ENCODE data around the gene DUSP8.
"Not testable (repeated sequence)": the region's sequence is repeated elsewhere in the genome, so short reads cannot be mapped to it uniquely, and the experiment has no call there.

The DUSP8 gene

GRCh38 chr11:1572197-1573076 is at the start of gene DUSP8:
Gene DUSP8, minus strand, starts transcription at chr11:1572271. Its CDS starts 6,445 bp downstream, at chr11:1565826.
- peak within 1 kb of the TSS; percentile 23 for H3K4me3 ChIP-seq (ENCODE audit: control insufficient read depth, low read depth, low read length)
- no peak for DNase-seq (ENCODE audit: low read depth)
- TF ChIP-seq, protein P1, sequence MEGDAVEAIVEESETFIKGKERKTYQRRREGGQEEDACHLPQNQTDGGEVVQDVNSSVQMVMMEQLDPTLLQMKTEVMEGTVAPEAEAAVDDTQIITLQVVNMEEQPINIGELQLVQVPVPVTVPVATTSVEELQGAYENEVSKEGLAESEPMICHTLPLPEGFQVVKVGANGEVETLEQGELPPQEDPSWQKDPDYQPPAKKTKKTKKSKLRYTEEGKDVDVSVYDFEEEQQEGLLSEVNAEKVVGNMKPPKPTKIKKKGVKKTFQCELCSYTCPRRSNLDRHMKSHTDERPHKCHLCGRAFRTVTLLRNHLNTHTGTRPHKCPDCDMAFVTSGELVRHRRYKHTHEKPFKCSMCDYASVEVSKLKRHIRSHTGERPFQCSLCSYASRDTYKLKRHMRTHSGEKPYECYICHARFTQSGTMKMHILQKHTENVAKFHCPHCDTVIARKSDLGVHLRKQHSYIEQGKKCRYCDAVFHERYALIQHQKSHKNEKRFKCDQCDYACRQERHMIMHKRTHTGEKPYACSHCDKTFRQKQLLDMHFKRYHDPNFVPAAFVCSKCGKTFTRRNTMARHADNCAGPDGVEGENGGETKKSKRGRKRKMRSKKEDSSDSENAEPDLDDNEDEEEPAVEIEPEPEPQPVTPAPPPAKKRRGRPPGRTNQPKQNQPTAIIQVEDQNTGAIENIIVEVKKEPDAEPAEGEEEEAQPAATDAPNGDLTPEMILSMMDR (IDR thresholded peaks at IDR 0.05; ENCODE audit: control insufficient read depth, insufficient read depth, low read depth, low read length, missing control alignments), result no peak

DNA sequence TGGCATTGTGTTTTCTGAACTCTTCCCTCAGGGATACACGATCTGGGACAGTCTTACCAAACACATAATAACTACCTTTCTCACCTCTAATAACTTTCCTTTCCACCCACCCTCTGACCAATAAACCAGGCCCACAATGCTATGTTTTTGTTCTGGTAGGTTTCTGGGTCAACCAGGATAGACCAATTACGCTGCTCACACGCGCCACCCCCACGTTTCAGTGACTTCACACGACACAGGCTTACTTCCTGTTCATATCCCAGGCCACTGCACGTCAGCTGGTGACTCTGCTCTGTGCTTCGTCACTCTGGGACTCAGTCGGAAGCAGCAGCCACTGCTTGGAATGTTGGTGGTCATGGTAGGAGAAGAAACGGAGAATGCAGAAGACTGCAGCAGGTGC is 47.4 kb upstream of the DUSP8 start:
- no peak for DNase-seq (ENCODE audit: low read depth)
- no peak overlapping the region for H3K4me3 ChIP-seq (ENCODE audit: control insufficient read depth, low read depth, low read length)
- TF ChIP-seq, protein P1 (IDR thresholded peaks at IDR 0.05; ENCODE audit: control insufficient read depth, insufficient read depth, low read depth, low read length, missing control alignments), result no peak

- no peak overlapping the region for H3K4me3 ChIP-seq (ENCODE audit: control insufficient read depth, low read depth, low read length)
- TF ChIP-seq, protein P1 (IDR thresholded peaks at IDR 0.05; ENCODE audit: control insufficient read depth, insufficient read depth, low read depth, low read length, missing control alignments), result no peak
- no peak for DNase-seq (ENCODE audit: low read depth)
Measured at GRCh38 chr11:1618231-1618630, 46.2 kb upstream of the DUSP8 start.

DNA sequence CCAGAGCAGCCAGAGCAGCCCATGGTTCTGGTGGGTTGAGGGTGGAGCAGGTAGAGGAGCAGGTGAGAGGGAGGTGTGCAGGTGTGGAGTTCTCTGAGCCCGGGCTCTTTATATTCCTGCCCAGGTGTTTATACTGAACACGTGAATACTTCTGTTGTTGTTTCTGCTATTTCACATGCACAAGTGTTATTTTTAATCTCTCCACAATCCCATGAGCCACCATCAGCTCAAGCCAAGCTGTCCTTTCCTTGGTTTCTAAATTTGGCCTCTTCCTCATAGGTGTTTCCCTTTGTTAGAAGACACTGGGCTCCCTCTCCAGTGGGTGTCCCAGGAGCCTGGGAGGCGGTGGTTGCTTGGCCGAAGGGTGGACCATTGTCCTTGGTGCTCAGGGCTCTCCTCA is 36.3 kb upstream of the DUSP8 start, which contains the start of gene KRTAP5-3:
KRTAP5-3 (minus strand) TSS at position 101 of the 400 bp plus-strand sequence; CDS start at position 23, 78 bp downstream.
- DNase-seq (ENCODE audit: low read depth), result no peak
- TF ChIP-seq, protein P1 (IDR thresholded peaks at IDR 0.05; ENCODE audit: control insufficient read depth, insufficient read depth, low read depth, low read length, missing control alignments), result no peak

DNA sequence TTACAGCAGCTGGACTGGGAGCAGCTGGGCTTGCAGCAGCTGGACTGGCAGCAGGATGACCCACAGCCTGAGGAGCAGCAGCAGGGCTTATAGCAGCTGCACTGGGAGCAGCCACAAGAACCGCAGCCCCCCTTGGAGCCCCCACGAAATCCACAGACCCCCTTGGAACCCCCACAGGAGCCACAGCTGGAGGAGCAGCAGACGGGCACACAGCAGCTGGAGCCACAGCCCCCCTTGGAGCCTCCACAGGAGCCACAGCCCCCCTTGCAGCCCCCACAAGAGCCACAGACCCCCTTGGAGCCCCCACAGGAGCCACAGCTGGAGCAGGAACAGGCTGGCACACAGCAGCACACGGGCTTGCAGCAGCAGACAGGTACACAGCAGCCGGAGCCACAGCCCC is 35.8 kb upstream of the DUSP8 start:
- not testable (repeated sequence) for DNase-seq (ENCODE audit: low read depth); H3K4me3 ChIP-seq (ENCODE audit: control insufficient read depth, low read depth, low read length)

More for the DNA sequence above, 36.3 kb upstream of the DUSP8 start, which contains the start of gene KRTAP5-3:
- no peak within 1 kb of the TSS for H3K4me3 ChIP-seq (ENCODE audit: control insufficient read depth, low read depth, low read length)

DNA sequence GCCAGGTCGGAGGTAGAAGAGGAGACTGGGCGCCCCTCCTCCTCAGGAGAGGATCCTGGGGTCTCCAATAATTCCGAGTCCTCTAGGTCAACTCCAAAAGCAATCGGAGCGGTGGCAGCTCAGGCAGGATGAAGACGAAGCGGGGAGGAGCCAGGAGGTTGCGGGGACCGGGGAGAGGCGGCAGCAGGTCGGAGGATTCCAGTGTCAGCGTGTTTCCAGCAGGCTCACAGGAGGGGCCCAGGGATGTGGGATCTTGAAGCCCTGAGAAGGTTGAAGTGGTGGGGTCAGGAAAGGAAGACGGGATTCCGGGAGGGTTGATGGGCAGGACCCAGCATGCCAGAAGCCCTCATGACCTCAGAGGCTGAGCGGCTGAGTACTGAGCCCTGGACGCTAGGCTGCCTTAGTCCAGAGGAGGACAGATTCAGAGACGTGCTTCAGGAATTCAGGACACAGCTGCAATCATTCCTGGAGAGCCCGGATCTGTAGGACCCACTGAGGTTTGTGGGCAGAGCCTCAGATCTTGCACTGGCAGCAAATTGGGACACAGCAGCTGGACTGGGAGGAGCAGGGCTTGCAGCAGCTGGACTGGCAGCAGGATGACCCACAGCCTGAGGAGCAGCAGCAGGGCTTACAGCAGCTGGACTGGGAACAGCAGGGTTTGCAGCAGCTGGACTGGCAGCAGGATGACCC is 35.2 kb upstream of the DUSP8 start:
- DNase-seq (ENCODE audit: low read depth), result not testable (repeated sequence)

GRCh38 chr11:1605923-1606322 is 33.9 kb upstream of the DUSP8 start:
- not testable (repeated sequence) for DNase-seq (ENCODE audit: low read depth); H3K4me3 ChIP-seq (ENCODE audit: control insufficient read depth, low read depth, low read length)

More for the DNA sequence above, 35.2 kb upstream of the DUSP8 start:
- H3K4me3 ChIP-seq (ENCODE audit: control insufficient read depth, low read depth, low read length), result not testable (repeated sequence)

GRCh38 chr11:1604711-1605110 is 32.6 kb upstream of the DUSP8 start:
- TF ChIP-seq, protein P1 (IDR thresholded peaks at IDR 0.05; ENCODE audit: control insufficient read depth, insufficient read depth, low read depth, low read length, missing control alignments), result no peak

More at GRCh38 chr11:1604711-1605110, 32.6 kb upstream of the DUSP8 start:
- H3K4me3 ChIP-seq (ENCODE audit: control insufficient read depth, low read depth, low read length), result no peak overlapping the region
- DNase-seq (ENCODE audit: low read depth), result no peak

Data from AG09309 (cell line).